Measurements from ENCODE around the gene TMEM86B. TPM values are rescaled to one million over a fixed set of nuclear protein-coding genes. Genes with fewer than 3 reads are reported as not detected.
"Not testable (repeated sequence)": the region's sequence is repeated elsewhere in the genome, so short reads cannot be mapped to it uniquely, and the experiment has no call there.

The TMEM86B gene
- total RNA-seq, 1 donor from 2014 or later = 6.7 TPM

- TF ChIP-seq CTCF (IDR thresholded peaks at IDR 0.05; ENCODE audit: unreplicated experiment) = no peak
- Mint-ChIP-seq H3K9me3 (no peaks in the 10 kb centered on the region), H3K27ac (no peak overlapping the region), H3K27me3 (ENCODE audit: low read depth) (no peaks in the 10 kb centered on the region), H3K4me1 (peaks cover 3% of the 10 kb centered on the region), H3K4me3 (no peak overlapping the region), H3K36me3 (peaks cover 10% of the 10 kb centered on the region)
- DNase-seq (ENCODE audit: low spot score in 2 of 2, unreplicated experiment in 2 of 2) = no peak
Measured at GRCh38 chr19:55226788-55227187, 1.8 kb downstream of the TMEM86B start.

- Mint-ChIP-seq H3K4me3 (no peak overlapping the region), H3K9me3 (no peaks in the 10 kb centered on the region), H3K27me3 (ENCODE audit: low read depth) (no peaks in the 10 kb centered on the region), H3K27ac (no peak overlapping the region), H3K36me3 (peaks cover 10% of the 10 kb centered on the region), H3K4me1 (peaks cover 3% of the 10 kb centered on the region)
- no peak for DNase-seq (ENCODE audit: low spot score in 2 of 2, unreplicated experiment in 2 of 2)
- TF ChIP-seq CTCF (IDR thresholded peaks at IDR 0.05; ENCODE audit: unreplicated experiment) = no peak
Measured at GRCh38 chr19:55226273-55226672, 2.3 kb downstream of the TMEM86B start.

DNA sequence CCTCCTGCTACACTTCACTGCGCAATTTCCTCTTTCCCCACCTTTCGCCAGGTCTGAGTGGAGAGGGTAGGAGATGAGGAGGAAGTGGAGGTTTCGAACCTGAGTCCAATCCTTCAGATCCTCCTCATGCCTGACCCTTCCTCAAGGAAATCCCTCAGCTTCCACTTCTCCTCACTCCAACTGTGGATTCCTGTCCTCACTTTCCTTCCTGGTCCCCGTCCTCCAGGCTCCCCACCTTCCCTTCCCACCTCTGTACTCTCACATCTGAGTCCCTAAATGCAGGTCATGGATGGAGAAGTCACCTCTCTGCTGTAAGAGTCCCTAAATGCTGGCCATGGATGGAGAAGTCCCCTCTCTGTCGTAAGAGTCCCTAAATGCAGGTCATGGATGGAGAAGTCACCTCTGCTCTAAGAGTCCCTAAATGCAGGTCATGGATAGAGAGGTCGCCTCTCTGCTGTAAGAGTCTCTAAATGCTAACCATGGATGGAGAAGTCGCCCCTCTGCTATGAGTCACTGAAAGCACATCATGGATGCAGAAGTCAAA lies 3.1 kb downstream of the TMEM86B start:
- Mint-ChIP-seq H3K36me3 (peaks cover 14% of the 10 kb centered on the region), H3K4me3 (no peak overlapping the region), H3K27me3 (ENCODE audit: low read depth) (no peaks in the 10 kb centered on the region), H3K9me3 (peaks cover 7% of the 10 kb centered on the region), H3K4me1 (peaks cover 3% of the 10 kb centered on the region), H3K27ac (no peak overlapping the region)
- DNase-seq (ENCODE audit: low spot score in 2 of 2, unreplicated experiment in 2 of 2) = no peak
- no peak for TF ChIP-seq CTCF (IDR thresholded peaks at IDR 0.05; ENCODE audit: unreplicated experiment)

- Mint-ChIP-seq H3K9me3 (peaks cover 11% of the 10 kb centered on the region), H3K36me3 (peaks cover 17% of the 10 kb centered on the region)
- H3K4me1 Mint-ChIP-seq; H3K4me3 Mint-ChIP-seq; DNase-seq (ENCODE audit: low spot score in 2 of 2, unreplicated experiment in 2 of 2); H3K27ac Mint-ChIP-seq; H3K27me3 Mint-ChIP-seq (ENCODE audit: low read depth): not testable (repeated sequence)
Measured at GRCh38 chr19:55224679-55225414, 3.7 kb downstream of the TMEM86B start.

- H3K27ac Mint-ChIP-seq = no peak overlapping the region
Measured at GRCh38 chr19:55224038-55224665, 4.4 kb downstream of the TMEM86B start.

More at GRCh38 chr19:55224038-55224665, 4.4 kb downstream of the TMEM86B start:
- H3K4me1 Mint-ChIP-seq = peaks cover 3% of the 10 kb centered on the region
- no peaks in the 10 kb centered on the region for H3K27me3 Mint-ChIP-seq (ENCODE audit: low read depth)
- peaks cover 17% of the 10 kb centered on the region for H3K36me3 Mint-ChIP-seq
- no peak overlapping the region for H3K4me3 Mint-ChIP-seq
- DNase-seq (ENCODE audit: low spot score in 2 of 2, unreplicated experiment in 2 of 2) = no peak
- peaks cover 11% of the 10 kb centered on the region for H3K9me3 Mint-ChIP-seq
- TF ChIP-seq CTCF (IDR thresholded peaks at IDR 0.05; ENCODE audit: unreplicated experiment) = no peak
